CD4-positive, alpha-beta T cell (primary cell): ENCODE results near the gene CFAP61. TPM values are rescaled to one million over a fixed set of nuclear protein-coding genes. Genes with fewer than 3 reads are reported as not detected.

ENCODE experiments used
- ATAC-seq: fragments of 200-7000 bp; cut with Tn5 transposase; one replicate; pipeline ENCODE4 v1.10.0; 2022; ENCODE audit warnings: mild to moderate bottlenecking; ENCODE audit not compliant: poor library complexity
- CTCF ChIA-PET: fragments of 350-600 bp; sonication (Branson Sonifier 250); formaldehyde crosslinking; loops from one replicate; lab custom pipeline; 2021; ENCODE audit warnings: antibody characterized with exemption, inconsistent platforms; lab: Charles Lee
- POLR2A ChIA-PET: fragments of 350-600 bp; sonication (Branson Sonifier 250); formaldehyde crosslinking; loops from one replicate; lab custom pipeline; 2021; ENCODE audit warnings: antibody characterized with exemption, inconsistent platforms; lab: Charles Lee
- DNase-seq, 14 experiments: peaks; one replicate each; pipeline ENCODE4 v3.0.0-alpha.2; 2013 to 2020; ENCODE audit warnings: mixed read lengths in 2 of 14
- H3K27ac ChIP-seq, 2 donors: one replicate each; pipeline versions ENCODE4 v1.5.1 to v1.7.0; 2013; ENCODE audit warnings: low read length in 2 of 2, low read depth in 1 of 2, mild to moderate bottlenecking in 1 of 2
- H3K27me3 ChIP-seq, 2 experiments: 1 replicate in 1 of 2; 2 replicates in 1 of 2; pipeline versions ENCODE4 v1.6.1 to v1.7.0; 2013; ENCODE audit warnings: low read length in 2 of 2, control low read depth in 1 of 2, mild to moderate bottlenecking in 1 of 2, moderate library complexity in 1 of 2; ENCODE audit not compliant: insufficient read depth in 2 of 2, control insufficient read depth in 1 of 2
- H3K36me3 ChIP-seq: one replicate; pipeline ENCODE4 v1.6.1; 2013; ENCODE audit warnings: low read length, control low read depth; ENCODE audit not compliant: insufficient read depth
- H3K4me1 ChIP-seq: one replicate; pipeline ENCODE4 v1.6.1; 2013; ENCODE audit warnings: low read length, control low read depth; ENCODE audit not compliant: insufficient read depth
- H3K4me3 ChIP-seq: one replicate; pipeline ENCODE4 v1.5.1; 2013; ENCODE audit warnings: mild to moderate bottlenecking, low read length, moderate library complexity
- H3K9me3 ChIP-seq, 2 experiments: 1 replicate in 1 of 2; 2 replicates in 1 of 2; pipeline versions ENCODE4 v1.6.1 to v1.7.0; 2013; ENCODE audit warnings: low read length in 2 of 2, mild to moderate bottlenecking in 2 of 2, control low read depth in 1 of 2, moderate library complexity in 1 of 2; ENCODE audit not compliant: control insufficient read depth in 1 of 2, insufficient read depth in 1 of 2
- H3K27ac Mint-ChIP-seq: one replicate; pipeline ENCODE4 v1.8.0; 2020; ENCODE audit warnings: mixed read lengths
- H3K27me3 Mint-ChIP-seq: one replicate; pipeline ENCODE4 v1.8.0; 2021; ENCODE audit warnings: mixed read lengths
- H3K36me3 Mint-ChIP-seq: one replicate; pipeline ENCODE4 v1.8.0; 2021; ENCODE audit warnings: low read depth, mixed read lengths
- H3K4me1 Mint-ChIP-seq: one replicate; pipeline ENCODE4 v1.8.0; 2021; ENCODE audit warnings: low read depth, mixed read lengths
- H3K4me3 Mint-ChIP-seq: one replicate; pipeline ENCODE4 v1.8.0; 2020; ENCODE audit warnings: mild to moderate bottlenecking, mixed read lengths
- H3K9me3 Mint-ChIP-seq: one replicate; pipeline ENCODE4 v1.8.0; 2020; ENCODE audit warnings: mixed read lengths
- CTCF ChIP-seq: fragments of 200-600 bp; IDR thresholded peaks from one replicate; pipeline ENCODE4 v1.8.0; 2022; ENCODE audit warnings: antibody characterized with exemption, mild to moderate bottlenecking
- intact Hi-C, 2 experiments: fragments of 100-400 bp; cut with DNase I in 1 of 2; cut with micrococcal nuclease in 1 of 2; formaldehyde crosslinking; loops; one replicate each; pipeline versions ENCODE4 v1.15.1 to v1.9.0; 2023 to 2025; cut with DNase I, micrococcal nuclease
- total RNA-seq, 174 experiments: library from RNA in 2 of 174; stranded (reverse) in 2 of 174; gene quantifications; one replicate each; pipeline ENCODE4 v1.2.3 and lab custom pipeline; 2021 to 2026

CFAP61 gene
- total RNA-seq, 2 experiments from 2014 or later = not detected

- Mint-ChIP-seq H3K9me3 (no peaks in the 10 kb centered on the region), H3K27ac (no peak overlapping the region), H3K4me1 (no peaks in the 10 kb centered on the region), H3K4me3 (no peak overlapping the region), H3K36me3 (no peaks in the 10 kb centered on the region), H3K27me3 (no peaks in the 10 kb centered on the region)
- Histone ChIP-seq H3K27me3 (no peaks in the 10 kb centered on the region), H3K4me3 (no peak overlapping the region), H3K27ac (no peak overlapping the region), H3K36me3 (no peaks in the 10 kb centered on the region), H3K9me3 (no peaks in the 10 kb centered on the region), H3K4me1 (no peaks in the 10 kb centered on the region)
- ChIA-PET CTCF (no interaction called here), POLR2A (no interaction called here)
- no peak for TF ChIP-seq CTCF
- ATAC-seq (no peak), DNase-seq (no peak)
- intact Hi-C loops = loop anchor here in 1 of 2 experiments (5.0 to 10.0 kb wide), 2 partner anchors 145 to 1417 kb away; no protein-coding TSS in a partner anchor
Observed at GRCh38 chr20:20089939-20090338, 37.6 kb downstream of the CFAP61 start.

GRCh38 chr20:20092827-20093226 is 40.5 kb downstream of the CFAP61 start:
- Histone ChIP-seq H3K4me1 (no peaks in the 10 kb centered on the region), H3K27me3 (no peaks in the 10 kb centered on the region), H3K27ac (no peak overlapping the region), H3K36me3 (no peaks in the 10 kb centered on the region), H3K4me3 (no peak overlapping the region), H3K9me3 (no peaks in the 10 kb centered on the region)
- DNase-seq (no peak), ATAC-seq (no peak)
- Mint-ChIP-seq H3K4me3 (no peak overlapping the region), H3K36me3 (no peaks in the 10 kb centered on the region), H3K9me3 (no peaks in the 10 kb centered on the region), H3K27ac (no peak overlapping the region), H3K4me1 (no peaks in the 10 kb centered on the region), H3K27me3 (peaks cover 5% of the 10 kb centered on the region)
- TF ChIP-seq CTCF = no peak
- ChIA-PET POLR2A (no interaction called here), CTCF (no interaction called here)
- intact Hi-C loops = no loop called here

GRCh38 chr20:20094410-20094809 is 42.1 kb downstream of the CFAP61 start:
- intact Hi-C loops = no loop called here
- H3K36me3 Mint-ChIP-seq = no peaks in the 10 kb centered on the region
- POLR2A ChIA-PET = no interaction called here
- TF ChIP-seq CTCF = no peak
- Histone ChIP-seq H3K36me3 (no peaks in the 10 kb centered on the region), H3K4me3 (no peak overlapping the region), H3K4me1 (no peaks in the 10 kb centered on the region), H3K27ac (no peak overlapping the region), H3K27me3 (no peaks in the 10 kb centered on the region), H3K9me3 (no peaks in the 10 kb centered on the region)
- H3K27me3 Mint-ChIP-seq = peaks cover 13% of the 10 kb centered on the region
- H3K4me1 Mint-ChIP-seq = no peaks in the 10 kb centered on the region
- H3K9me3 Mint-ChIP-seq = no peaks in the 10 kb centered on the region
- DNase-seq (no peak), ATAC-seq (no peak)
- no peak overlapping the region for H3K4me3 Mint-ChIP-seq
- CTCF ChIA-PET = no interaction called here
- no peak overlapping the region for H3K27ac Mint-ChIP-seq
